Measurements from ENCODE around the gene PPM1L.
"Not testable (repeated sequence)": the region's sequence is repeated elsewhere in the genome, so short reads cannot be mapped to it uniquely, and the experiment has no call there.

PPM1L gene

GRCh38 chr3:160982491-160982890 lies 226.5 kb downstream of the PPM1L start:
- DNase-seq (ENCODE audit: low read depth in 2 of 2) = no peak

GRCh38 chr3:160983900-160984299 lies 227.9 kb downstream of the PPM1L start:
- DNase-seq (ENCODE audit: low read depth in 2 of 2) = not testable (repeated sequence)

- DNase-seq (ENCODE audit: low read depth in 2 of 2) = no peak
Observed at GRCh38 chr3:160986069-160986468, 230.0 kb downstream of the PPM1L start.

- no peak for DNase-seq (ENCODE audit: low read depth in 2 of 2)
Observed at GRCh38 chr3:160987982-160988964, 232.2 kb downstream of the PPM1L start.

- DNase-seq (ENCODE audit: low read depth in 2 of 2) = no peak
Observed at GRCh38 chr3:160990446-160990845, 234.4 kb downstream of the PPM1L start.

- DNase-seq (ENCODE audit: low read depth in 2 of 2) = no peak
Observed at GRCh38 chr3:160992712-160993111, 236.7 kb downstream of the PPM1L start.

- DNase-seq (ENCODE audit: low read depth in 2 of 2) = no peak
Observed at GRCh38 chr3:160996811-160997210, 240.8 kb downstream of the PPM1L start.

- no peak for DNase-seq (ENCODE audit: low read depth in 2 of 2)
Observed at GRCh38 chr3:160998581-160998980, 242.6 kb downstream of the PPM1L start.

GRCh38 chr3:160999274-160999673 lies 243.2 kb downstream of the PPM1L start:
- no peak for DNase-seq (ENCODE audit: low read depth in 2 of 2)

- DNase-seq (ENCODE audit: low read depth in 2 of 2) = no peak
Observed at GRCh38 chr3:161008086-161008485, 252.1 kb downstream of the PPM1L start.

- DNase-seq (ENCODE audit: low read depth in 2 of 2) = not testable (repeated sequence)
Observed at GRCh38 chr3:161010151-161010550, 254.1 kb downstream of the PPM1L start.

- DNase-seq (ENCODE audit: low read depth in 2 of 2) = no peak
Observed at GRCh38 chr3:161014843-161015749, 259.1 kb downstream of the PPM1L start.

GRCh38 chr3:161016417-161017313 lies 260.6 kb downstream of the PPM1L start:
- DNase-seq (ENCODE audit: low read depth in 2 of 2) = no peak

- DNase-seq (ENCODE audit: low read depth in 2 of 2) = no peak
Observed at GRCh38 chr3:161017971-161018370, 261.9 kb downstream of the PPM1L start.

- no peak for DNase-seq (ENCODE audit: low read depth in 2 of 2)
Observed at GRCh38 chr3:161020256-161020655, 264.2 kb downstream of the PPM1L start.

- no peak for DNase-seq (ENCODE audit: low read depth in 2 of 2)
Observed at GRCh38 chr3:161025911-161026310, 269.9 kb downstream of the PPM1L start.

GRCh38 chr3:161026612-161027510 lies 270.8 kb downstream of the PPM1L start:
- no peak for DNase-seq (ENCODE audit: low read depth in 2 of 2)

- DNase-seq (ENCODE audit: low read depth in 2 of 2) = no peak
Observed at GRCh38 chr3:161028555-161029153, 272.6 kb downstream of the PPM1L start.

- DNase-seq (ENCODE audit: low read depth in 2 of 2) = no peak
Observed at GRCh38 chr3:161031134-161031533, 275.1 kb downstream of the PPM1L start.

Data from stimulated activated CD8-positive, alpha-beta memory T cell treated with anti-CD3 and anti-CD28 coated beads, Interleukin-7, amount 100 ng/mL, for 4 hours (primary cell).